CD4-positive, alpha-beta T cell treated with Interleukin-17A for 4 hours (primary cell): ENCODE data around the gene KRT83.

Experiments used
- DNase-seq: peaks from one replicate; pipeline ENCODE4 v3.0.0-alpha.2; 2020; ENCODE audit warnings: mixed read lengths

Gene KRT83

DNA sequence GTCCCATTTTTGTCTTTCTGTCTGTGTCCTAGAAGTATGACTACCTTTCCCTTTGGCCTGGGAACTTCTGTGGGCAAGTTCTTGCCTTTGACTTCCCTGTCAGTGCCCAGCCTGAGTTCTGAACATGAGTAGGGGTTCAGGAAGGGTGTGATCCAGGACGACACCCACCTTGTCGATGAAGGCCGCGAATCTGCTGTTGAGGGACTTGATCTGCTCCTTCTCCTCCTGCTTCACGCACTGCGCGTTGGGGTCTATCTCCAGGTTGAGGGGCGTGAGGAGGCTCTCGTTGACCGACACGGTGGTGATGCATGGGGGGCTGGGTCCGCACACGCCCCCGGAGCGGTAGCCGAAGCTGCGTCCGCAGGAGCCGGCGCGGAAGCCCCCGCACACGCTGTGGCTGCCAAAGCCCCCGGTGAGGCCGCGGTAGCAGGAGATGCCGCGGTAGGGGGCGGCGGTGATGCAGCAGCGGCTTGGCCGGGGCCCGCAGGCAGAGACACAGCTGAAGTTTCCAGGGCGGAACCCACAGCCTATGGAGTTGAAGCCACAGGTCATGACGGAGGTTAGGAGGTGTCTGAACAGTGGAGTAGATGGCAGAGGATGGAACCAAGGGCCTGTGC lies at the start of gene KRT83:
Gene KRT83 (minus strand): TSS at position 615 of the 617 bp plus-strand sequence. CDS start 63 bp downstream, at position 552.
- DNase-seq, result no peak

DNA sequence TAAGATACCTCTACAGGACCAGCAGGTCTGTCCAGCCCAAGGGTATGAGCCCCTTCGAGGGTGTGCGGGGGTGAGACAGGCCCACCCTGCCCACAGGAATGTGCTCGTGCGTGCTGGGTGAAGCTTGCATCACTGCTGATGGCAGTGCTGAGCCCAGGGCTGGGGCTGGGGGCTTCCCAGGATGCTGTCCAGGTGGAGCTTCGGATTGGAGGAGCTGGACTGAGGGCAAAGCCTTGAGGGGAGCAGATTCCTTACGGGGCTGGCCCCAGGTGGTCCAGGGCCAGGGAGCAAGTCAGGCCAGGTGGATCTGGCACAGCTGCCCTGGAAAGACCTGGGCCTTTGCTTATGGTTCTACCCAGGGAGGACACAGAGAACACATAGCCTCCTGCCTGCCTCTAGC lies 48.6 kb upstream of the KRT83 start:
- no peak for DNase-seq

DNA sequence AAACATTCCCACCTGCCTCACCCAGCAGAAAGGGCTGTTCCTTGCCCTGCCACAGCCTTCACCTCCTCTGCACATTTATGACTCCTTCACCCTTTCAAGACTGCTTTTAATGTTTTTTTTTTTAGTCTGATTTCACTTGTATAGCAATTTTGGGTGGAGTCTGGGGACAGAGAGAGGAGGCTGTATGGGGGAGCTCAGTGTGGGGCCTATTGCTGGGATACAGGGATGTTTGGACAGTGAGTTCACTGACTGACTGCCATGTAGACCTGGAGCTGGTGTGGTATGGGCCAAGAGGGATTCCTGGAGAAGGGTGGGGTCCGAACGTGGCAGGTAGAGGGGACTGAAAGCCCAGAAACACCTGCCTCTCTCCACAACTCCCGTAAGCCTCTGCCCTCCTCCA lies 48.0 kb upstream of the KRT83 start:
- DNase-seq, result no peak

DNA sequence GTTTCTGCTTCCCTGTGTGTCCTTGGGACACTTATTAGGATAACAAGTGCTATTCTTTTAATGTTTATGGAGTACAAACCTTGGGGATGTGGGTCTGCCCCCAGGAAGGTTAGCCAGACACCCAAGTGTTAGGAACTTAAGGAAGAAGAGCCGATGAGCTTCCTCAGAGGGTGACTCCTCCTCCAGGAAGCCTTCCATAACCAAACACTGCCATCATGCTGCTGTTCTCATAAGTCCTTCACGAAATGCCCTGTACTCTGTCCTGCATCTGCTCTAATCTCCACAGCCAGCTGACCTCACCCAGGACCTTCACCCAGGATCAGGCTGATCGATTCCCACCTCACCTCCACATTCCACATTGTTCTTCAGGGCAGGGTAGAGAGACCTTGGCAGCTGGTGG lies 47.3 kb upstream of the KRT83 start:
- no peak for DNase-seq

DNA sequence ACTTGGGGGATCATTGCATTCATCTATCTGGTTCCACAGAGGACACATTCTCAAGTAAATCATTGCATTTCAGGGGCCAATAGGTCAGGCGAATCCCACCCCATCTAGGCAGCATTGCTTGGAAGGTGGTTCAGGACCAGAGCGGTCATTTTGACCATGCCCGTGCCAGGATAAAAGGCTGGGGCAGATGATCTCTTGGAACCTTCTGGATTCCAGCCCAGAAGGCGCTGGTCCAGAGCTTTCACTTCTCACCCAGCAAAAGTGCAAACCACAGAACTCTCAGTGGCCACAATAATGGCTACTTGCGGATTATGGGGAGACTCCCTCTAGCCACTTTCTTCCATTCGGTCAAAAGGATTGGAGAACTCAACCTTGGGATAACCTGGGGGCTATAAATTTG lies 46.7 kb upstream of the KRT83 start:
- DNase-seq, result no peak

DNA sequence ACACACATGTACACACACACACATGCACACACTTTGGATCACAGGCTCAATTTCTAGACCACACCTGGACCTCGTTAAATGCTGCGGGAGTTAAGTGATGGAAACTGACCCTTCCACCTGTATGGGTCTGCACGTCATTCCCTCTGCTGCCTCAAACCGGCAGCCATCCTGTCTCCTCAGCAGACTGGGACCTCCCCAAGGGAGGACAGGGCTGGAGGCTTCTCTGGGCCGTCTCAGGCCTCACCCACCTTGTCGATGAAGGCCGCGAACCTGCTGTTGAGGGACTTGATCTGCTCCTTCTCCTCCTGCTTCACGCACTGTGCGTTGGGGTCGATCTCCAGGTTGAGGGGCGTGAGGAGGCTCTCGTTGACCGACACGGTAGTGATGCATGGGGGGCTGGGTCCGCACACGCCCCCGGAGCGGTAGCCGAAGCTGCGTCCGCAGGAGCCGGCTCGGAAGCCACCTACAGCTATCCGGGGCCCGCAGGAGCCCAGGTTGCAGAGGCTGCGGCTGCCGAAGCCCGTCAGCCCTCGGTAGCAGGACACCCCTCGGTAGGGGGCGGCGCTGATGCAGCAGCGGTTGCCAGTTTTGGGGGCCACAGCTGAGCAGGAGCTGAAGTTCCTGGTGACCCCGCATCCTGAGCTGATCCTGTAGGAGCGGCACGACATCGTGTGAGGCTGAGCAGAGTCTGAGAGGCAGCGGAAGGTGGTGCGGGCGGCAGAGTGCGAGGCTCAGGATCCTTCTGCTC lies 45.7 kb upstream of the KRT83 start, which contains the start of gene KRT85:
Gene KRT85 (minus strand): TSS at position 744 of the 748 bp plus-strand sequence. CDS start 76 bp downstream, at position 668.
- no peak for DNase-seq

DNA sequence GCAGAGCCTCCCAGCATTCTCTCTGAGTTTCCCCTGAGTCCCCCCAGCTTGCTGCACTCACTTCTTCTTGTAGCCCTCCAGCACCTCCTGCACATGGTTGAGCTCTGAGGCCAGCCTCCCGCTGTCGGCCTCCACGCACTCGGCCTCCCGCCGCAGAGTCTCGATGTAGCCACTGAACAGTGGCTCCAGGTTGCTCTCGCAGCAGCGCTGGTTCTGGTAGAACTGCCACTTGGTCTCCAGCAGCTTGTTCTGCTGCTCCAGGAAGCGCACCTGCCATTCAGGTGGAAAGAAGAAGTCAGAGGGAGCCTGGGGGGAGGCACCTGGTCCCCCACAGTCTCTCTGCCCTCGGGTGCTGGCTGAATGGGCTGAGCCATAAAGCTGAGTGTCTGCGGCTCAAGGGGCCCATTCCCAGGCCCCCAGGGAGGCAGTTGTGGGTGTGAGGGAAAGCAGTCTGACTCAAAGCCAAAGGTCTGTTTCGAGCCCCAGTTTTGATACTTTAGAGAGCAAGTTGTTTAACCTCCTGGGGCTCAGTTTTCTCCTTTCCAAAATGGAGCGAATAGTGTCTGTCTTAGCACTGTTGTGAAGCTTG lies 43.8 kb upstream of the KRT83 start:
- DNase-seq, result no peak

DNA sequence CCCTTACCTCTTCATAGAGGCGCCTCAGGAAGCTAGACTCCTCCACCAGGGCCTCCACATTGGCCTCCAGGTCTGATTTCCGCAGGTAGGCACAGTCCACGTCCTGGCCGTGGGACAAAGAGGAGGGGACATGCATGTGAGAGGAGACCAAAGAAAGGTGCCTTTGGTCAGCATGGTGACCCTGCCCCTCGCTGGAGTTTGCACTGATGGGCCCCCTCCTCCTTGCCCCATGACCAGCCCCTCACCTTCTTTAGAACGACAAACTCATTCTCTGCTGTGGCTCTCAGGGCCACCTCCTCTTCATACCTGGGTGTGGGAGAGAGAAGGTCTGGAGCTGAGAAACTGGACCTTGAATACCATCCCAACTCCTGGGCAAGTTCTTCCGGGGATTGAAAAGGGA lies 42.9 kb upstream of the KRT83 start:
- no peak for DNase-seq

DNA sequence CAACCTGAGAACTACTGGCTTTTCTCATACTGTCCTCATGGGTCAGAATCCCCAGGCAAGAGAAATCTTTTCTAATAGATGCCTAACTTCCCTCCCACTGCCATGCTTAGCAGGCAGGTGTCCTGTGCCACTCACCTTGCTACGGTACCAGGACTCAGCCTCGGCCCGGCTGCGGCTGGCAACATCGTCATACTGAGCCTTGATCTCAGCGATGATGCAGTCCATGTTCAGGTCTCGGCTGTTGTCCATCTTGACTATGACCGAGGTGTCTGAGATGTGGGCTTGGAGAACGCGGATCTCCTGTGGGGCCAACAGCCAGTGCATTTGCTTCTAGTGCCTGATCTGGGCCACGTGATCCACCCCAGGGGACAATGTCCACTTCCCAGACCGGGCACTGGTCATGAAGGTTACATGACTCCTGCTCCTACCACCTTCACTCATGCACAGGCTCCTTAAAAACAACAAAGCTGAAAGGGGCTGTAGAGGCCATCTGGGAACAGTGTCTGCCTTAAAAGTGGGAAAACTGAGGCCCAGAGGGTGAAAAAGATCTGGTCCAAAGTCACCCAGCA lies 42.0 kb upstream of the KRT83 start:
- DNase-seq, result no peak

DNA sequence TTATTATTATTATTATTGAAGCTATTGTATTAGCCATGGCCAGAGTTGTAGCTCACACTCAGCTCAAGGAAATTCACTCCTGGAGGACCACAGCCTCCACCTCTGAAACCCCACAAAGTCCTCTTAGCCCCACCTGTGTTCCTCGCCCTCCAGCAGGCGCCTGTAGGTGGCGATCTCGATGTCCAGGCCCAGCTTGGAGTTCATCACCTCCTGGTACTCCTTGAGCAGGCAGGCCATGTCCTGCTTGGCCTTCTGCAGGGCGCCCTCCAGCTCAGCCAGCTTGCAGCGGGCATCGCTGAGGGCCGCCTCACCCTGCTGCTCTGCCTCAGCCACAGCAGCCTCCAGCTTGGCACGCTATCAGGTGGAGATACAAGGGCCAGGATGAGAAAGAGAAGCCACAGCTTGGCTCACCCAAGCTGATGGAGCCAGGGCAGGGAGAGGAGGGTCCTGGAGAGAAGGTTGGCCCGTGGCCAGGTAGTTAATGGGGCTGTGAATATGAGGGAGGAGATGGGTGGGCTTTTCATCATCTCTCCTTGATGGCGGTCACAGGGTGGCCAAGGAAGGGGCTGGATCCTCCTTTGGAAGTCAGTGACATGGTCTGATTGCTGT lies 41.0 kb upstream of the KRT83 start:
- DNase-seq, result no peak

DNA sequence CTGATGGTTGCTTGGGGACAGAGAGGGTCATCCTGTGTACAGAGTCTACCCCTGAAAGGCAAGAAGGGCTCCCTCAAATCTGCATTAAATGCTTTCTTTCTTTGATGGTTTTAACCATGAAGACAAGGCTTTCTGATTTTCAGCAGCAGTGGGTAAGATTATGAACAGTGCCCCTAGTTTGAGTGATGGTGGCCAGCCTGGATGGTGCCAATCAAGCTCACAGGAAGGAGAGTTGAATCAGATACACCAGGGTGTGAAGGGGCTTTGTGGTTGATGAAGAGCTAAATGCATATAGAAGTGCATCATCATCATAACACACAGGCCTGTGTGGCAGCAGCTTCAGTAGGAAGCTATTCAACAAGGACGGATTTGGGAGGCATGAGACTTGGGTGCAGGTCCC lies 40.4 kb upstream of the KRT83 start:
- DNase-seq, result no peak

DNA sequence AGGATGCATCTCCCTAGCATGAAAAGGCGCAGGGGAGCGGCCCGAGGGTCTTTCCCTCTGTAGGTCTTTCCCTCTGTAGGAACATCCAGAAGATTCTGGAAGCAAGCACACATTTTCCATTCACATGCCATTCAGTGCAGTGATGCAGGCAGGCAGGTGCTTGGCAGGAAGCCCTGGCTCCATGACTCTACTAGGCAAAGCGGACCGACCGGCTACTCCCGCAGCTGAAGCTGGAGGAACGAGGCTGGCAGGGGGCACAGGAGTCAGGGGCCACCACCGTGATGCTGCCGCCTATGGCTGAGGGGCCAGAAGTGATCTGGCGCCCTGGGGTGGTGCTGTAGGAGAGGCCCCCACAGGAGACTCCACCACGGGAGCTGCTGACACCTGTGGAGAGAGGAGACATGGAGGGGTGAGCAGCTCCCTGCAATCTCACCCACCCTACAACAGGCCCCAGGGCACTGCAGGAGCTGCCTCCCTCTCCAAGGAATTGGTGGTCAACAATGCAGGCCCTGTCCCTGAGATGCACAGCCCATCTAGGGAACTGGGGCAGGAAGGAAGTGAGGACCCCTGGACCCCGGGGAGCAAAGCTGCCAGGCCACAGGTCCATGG lies 39.6 kb upstream of the KRT83 start:
- DNase-seq, result no peak

DNA sequence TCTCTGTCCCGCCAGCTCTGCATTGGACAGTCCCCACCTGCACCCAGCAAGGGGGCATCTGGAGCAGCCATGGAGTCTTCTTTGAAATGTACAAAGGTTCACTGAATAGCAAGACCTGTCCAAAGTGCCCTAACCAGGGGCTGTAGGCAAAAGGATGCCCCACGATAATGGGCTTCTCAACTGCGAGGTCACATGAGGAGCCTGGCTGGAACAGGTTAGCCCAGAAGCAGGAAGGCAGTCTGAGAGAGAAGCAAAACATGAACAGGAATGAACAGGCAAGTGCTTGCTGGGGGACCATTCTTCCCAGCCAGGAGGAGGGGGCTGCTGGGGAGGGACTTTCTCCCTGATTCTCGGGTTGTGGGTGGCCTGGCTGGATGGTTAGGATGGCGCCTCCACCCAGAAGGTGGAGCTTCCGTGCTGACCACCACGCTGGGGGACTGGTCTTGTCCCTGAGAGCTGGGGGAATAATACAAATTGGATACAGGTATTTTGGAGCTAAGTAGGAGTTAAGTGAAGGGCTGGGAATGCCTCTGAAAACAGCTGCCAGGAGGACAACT lies 39.0 kb upstream of the KRT83 start:
- no peak for DNase-seq

DNA sequence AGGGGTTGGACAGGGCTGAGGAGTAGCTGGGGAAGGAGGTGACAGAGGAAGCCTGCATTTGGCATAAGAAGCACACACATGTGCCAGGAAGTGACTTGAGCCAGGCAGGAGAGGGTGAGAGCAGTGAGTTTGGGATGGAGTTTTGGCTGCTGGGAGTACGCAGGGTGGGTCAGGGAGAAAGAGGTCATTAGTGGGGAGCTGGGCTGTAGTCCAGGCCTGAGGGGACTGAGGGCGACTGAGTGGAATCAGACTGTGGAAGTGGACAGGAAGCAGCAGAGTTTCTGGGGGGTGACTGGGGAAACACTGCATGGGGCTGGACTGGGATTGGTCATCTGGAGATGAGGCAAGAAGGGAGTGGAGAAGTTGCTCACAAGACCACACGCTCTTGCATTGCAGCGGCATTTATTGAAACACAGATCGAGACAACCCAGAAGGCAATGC lies 38.4 kb upstream of the KRT83 start:
- DNase-seq, result no peak

DNA sequence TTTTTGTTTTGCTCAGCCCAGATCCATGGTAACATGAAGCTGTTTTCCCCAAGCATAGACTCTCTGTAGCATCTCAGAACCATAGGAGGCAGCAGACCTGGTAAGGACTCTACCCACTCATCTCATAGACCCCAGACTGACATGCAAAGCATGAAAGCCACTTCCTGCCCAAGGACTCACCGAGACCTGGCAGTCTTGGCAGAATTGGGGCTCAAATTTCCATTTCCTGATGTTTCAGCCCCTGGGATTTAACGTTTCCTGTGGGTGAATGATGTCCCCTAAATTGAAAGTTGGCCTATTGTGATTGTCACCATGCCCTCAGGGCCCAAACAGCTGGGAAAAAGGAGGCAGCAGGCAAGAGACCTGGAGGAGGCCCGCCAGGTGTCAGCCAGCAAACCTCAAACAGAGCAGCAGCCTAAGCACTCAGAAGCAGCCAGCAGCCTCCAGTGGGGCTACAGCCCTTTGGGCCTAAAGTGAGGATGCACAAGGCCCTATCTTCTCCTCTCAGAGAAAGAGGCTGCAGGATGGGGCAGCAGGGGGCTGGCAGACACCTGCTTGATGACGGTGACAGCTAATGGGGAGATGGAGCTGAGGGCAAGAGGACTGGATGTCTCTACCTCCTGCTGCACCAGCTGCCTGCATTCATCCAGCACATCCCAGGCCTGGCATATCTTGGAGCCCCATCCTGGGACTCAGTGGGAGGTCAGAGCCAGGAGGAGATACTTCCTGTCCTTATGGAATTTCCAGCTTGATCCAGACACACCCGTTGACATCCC lies 37.6 kb upstream of the KRT83 start:
- peak; percentile 29 for DNase-seq

DNA sequence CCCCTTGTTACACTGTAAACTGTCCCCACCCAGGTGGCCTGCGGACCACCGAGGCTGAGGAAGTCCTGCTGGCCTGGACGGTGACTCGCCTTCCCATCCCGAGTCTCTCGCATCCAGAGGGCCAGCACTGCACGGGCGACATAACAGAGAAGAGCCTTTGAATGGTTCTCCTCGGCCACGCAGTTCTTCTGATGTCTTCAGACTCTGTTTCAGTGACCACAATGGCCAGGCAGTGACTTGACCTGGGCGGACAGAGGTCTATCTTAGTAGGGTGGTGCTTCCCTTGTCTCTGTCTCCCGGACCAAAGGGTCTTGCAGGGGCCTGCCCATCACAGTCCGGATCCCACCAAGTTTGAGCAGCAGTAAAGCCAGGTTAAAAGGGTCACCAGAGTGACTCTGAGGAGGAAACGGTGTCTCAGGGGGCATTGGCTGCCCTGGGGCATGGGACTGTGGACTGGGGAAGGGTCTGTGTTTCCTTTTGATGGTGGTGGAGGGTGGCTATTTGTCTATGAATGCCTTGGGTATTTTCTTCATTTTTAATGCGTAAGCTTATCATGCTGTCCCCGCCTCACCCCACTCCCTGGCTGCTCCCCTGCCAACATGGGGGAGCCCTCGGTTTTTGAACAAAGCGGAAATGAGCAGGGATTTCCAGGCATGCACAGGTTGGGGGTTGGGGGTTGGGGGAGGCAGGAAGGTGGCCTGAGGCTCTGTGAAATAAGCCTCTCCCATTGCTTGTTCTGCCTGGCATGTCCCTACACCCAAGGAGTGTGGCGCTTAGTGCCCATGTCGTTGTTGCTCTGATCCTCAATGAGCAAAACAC lies 35.8 kb upstream of the KRT83 start:
- no peak for DNase-seq

DNA sequence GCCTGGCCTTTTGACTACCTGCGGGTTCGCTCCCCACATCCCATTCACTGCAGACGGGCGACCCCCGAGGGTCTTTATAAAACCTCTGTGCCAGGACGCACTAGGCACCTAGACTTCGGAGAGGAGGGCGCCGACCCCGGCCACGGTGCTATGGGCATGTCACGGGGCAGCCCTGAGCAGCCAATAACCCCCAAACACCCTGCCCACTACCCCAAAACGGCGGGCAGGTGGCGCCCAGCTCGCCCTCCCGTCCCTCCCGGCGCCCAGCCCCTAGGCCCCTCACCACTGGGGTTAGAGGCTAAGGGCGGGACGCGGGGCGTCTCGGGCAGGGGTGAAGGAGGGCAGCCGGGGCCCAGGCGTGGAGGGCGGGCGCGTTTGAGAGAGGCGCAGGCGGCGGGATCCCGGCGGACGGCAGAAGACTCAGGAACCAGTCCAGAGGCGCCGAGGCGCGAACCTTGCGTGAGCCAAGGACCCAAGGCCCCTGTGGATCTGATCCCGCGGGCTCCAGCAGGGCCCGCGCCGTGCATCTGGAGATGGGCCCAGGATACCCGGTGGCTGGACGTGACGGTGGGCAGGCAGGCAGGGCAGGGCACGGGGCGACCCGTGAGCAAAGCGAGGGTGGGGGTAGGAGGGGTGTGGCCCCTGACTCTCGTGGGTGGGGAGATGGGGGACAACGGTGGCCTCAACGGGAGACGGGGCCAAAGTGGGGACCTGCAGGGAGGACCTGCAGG lies 35.0 kb upstream of the KRT83 start:
- no peak for DNase-seq

DNA sequence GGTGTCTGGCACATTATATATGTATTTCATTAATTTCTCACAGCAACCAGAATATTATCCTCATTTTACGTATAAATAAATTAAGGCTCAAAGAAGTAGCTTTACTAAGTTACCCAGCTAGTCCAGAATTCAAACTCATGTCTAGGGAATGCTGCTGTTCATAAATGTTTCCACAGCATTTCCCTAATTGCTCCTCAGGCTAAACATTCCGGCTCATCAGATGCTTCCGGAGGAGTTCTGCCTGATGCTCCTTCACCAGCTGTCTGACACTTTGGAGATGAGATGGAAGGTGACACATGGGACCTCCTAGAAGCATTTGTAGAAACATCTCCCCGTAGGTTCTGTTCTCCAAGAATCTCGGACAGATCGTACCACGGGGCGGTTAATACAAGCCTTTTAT lies 34.0 kb upstream of the KRT83 start:
- DNase-seq, result no peak

DNA sequence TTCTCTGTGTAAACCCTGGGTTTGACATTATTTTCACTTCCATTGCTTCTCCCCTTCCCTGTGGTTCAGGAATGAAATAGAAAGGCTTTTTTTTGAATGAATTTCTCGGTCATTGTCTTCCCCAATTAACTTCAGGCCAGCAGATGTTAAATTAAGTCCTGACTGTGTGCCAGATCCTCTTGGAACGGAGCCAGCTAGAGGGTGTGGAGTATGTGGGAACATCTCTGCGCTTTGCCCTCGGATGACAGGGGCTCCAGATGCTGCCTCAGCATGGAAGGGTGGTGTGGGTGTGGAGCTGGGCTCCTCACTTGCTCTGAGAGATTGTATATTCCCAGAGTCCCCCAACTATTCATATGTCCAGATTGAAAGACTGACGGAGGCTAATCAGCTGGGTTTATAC lies 33.0 kb upstream of the KRT83 start:
- no peak for DNase-seq

DNA sequence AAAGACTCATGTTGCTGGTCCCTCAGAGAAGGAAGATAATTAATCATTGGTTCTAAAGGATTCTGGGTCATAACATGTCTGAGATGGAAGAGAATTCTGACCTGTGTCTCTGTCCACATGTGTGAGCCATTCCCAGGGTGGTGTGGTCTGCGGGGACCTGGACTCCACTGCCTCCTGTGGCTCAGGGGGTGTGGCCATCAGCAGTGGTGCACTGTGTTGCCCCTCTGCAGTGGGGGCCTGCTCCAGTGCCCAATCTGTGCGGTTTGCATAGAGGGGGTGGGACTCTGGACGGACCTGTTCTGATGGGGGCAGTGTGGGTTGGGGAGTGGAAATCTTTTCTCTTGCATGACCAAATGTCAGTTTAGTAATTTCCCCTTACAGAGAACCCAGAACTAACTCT lies 32.6 kb upstream of the KRT83 start:
- DNase-seq, result no peak
